GDM1 (cell line): ENCODE data around the gene SAA1.

Source experiments
- DNase-seq: peaks from one replicate; lab custom pipeline; 2025; lab: John Stamatoyannopoulos, UW

Gene SAA1

GRCh38 chr11:18310800-18311340 lies 44.8 kb downstream of the SAA1 start:
- no peak for DNase-seq

- no peak for DNase-seq
These were observed 45.9 kb downstream of the SAA1 start for GRCh38 chr11:18312012-18312411.

- DNase-seq, result no peak
These were observed 46.8 kb downstream of the SAA1 start for GRCh38 chr11:18312663-18313420.

- DNase-seq, result no peak
These were observed 48.1 kb downstream of the SAA1 start for GRCh38 chr11:18313965-18314763.

- DNase-seq, result no peak
These were observed 48.9 kb downstream of the SAA1 start for GRCh38 chr11:18314784-18315523.

- DNase-seq, result no peak
These were observed 49.8 kb downstream of the SAA1 start for GRCh38 chr11:18315893-18316292.

- DNase-seq, result no peak
These were observed 51.5 kb downstream of the SAA1 start for GRCh38 chr11:18317551-18317950.
